ENCODE results near the gene CFD. TPM values are rescaled to one million over a fixed set of nuclear protein-coding genes. Genes with fewer than 3 reads are reported as not detected.

The CFD gene
- total RNA-seq, 4 donors from 2014 or later: 3.2 to 233 (median 50.2) TPM

DNA sequence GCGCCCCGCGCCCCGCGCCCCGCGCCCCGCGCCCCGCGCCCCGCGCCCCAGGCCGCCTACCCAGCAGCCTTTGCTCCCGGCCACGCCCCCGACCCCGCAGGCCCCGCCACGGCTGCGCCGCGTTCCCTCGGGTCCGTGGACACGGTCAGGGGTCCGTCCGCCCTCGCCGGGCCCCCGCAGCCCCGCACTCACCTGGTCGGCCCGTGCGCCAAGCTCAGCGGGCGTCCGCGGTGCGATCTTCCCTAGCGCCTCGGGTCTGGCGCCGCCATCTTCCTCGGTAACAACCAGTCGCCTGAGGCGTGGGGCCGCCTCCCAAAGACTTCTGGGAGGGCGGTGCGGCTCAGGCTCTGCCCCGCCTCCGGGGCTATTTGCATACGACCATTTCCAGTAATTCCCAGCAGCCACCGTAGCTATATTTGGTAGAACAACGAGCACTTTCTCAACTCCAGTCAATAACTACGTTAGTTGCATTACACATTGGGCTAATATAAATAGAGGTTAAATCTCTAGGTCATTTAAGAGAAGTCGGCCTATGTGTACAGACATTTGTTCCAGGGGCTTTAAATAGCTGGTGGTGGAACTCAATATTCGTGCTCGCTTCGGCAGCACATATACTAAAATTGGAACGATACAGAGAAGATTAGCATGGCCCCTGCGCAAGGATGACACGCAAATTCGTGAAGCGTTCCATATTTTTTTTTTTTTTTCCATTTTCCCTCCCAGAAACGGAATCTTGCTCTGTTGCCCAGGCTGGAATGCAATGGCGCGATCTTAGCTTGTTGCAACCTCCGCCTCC is 33.6 kb downstream of the CFD start, which contains the start of the genes MED16 and RNU6-9:
TSS of gene MED16 (minus strand) at position 294 of the 796 bp plus-strand sequence. CDS start 2,056 bp downstream, outside the sequence.
TSS of gene RNU6-9 (plus strand) at position 591 of the 796 bp plus-strand sequence.
- H3K4me3 ChIP-seq: peak within 1 kb of the TSS; percentile 70 to 89
- no peaks in the 10 kb centered on the region for H3K27me3 ChIP-seq
- no peaks in the 10 kb centered on the region for H3K36me3 ChIP-seq
- H3K27ac ChIP-seq: peak within 1 kb of the TSS; percentile 90 to 93
- no peaks in the 10 kb centered on the region for H3K4me1 ChIP-seq
- peak; percentile 72 to 77 for TF ChIP-seq POLR2A (IDR thresholded peaks at IDR 0.05)
- TF ChIP-seq, protein P1, sequence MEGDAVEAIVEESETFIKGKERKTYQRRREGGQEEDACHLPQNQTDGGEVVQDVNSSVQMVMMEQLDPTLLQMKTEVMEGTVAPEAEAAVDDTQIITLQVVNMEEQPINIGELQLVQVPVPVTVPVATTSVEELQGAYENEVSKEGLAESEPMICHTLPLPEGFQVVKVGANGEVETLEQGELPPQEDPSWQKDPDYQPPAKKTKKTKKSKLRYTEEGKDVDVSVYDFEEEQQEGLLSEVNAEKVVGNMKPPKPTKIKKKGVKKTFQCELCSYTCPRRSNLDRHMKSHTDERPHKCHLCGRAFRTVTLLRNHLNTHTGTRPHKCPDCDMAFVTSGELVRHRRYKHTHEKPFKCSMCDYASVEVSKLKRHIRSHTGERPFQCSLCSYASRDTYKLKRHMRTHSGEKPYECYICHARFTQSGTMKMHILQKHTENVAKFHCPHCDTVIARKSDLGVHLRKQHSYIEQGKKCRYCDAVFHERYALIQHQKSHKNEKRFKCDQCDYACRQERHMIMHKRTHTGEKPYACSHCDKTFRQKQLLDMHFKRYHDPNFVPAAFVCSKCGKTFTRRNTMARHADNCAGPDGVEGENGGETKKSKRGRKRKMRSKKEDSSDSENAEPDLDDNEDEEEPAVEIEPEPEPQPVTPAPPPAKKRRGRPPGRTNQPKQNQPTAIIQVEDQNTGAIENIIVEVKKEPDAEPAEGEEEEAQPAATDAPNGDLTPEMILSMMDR (IDR thresholded peaks at IDR 0.05): no peak
- intact Hi-C loops (cut with DNase I; ENCODE audit: low total_unique reads): no loop called here
- DNase-seq: peak; percentile 90 to 92
- no peaks in the 10 kb centered on the region for H3K9me3 ChIP-seq

DNA sequence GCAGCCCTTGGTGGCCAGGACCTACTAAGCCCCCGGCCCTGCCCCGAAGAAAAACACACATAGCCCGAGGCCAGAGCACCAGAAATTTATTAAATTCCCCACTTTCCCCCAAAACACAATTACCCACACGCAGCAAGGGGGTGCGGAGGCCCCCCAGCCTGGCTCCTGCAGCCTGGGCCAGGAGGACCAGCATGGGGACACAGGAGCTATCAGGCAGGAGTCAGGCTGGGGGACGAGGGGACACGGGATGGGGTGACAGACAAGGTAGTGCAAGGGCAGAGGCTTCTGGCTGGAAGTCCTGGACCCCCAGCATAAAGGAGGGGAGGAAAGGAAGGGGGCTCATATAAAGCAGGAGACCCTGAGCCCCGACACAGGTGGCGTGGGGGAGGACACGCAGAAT is 37.0 kb downstream of the CFD start:
- no peaks in the 10 kb centered on the region for H3K9me3 ChIP-seq
- H3K27ac ChIP-seq: no peak overlapping the region
- no peaks in the 10 kb centered on the region for H3K27me3 ChIP-seq
- DNase-seq: no peak
- no peak for TF ChIP-seq POLR2A (IDR thresholded peaks at IDR 0.05)
- TF ChIP-seq, protein P1 (IDR thresholded peaks at IDR 0.05): no peak
- intact Hi-C loops (cut with DNase I; ENCODE audit: low total_unique reads): no loop called here
- no peaks in the 10 kb centered on the region for H3K36me3 ChIP-seq
- H3K4me3 ChIP-seq: no peak overlapping the region
- H3K4me1 ChIP-seq: no peaks in the 10 kb centered on the region

DNA sequence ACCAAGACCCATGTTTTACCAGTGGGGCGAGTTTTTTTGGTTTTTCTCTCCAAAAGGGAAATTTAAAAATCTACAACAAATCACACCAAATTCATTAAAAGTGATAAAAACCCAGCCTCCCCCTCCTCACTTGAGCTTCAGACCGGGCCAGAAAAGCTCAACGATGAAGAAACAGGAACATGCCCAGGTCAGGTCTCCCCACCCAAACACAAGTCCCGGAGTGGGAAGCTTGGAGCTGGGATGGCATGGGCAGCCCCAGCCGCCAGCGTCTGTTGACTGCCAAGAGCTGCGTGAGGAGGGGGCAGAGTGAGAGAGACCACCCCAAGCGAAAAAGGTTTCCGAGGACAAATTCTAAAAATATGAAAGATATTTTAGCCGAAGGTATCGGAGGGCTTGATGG is 37.5 kb downstream of the CFD start:
- H3K4me3 ChIP-seq: no peak overlapping the region
- no peaks in the 10 kb centered on the region for H3K4me1 ChIP-seq
- TF ChIP-seq, protein P1 (IDR thresholded peaks at IDR 0.05): no peak
- no peak for TF ChIP-seq POLR2A (IDR thresholded peaks at IDR 0.05)
- H3K27me3 ChIP-seq: no peaks in the 10 kb centered on the region
- H3K27ac ChIP-seq: no peak overlapping the region
- intact Hi-C loops (cut with DNase I; ENCODE audit: low total_unique reads): no loop called here
- H3K9me3 ChIP-seq: no peaks in the 10 kb centered on the region
- no peaks in the 10 kb centered on the region for H3K36me3 ChIP-seq
- no peak for DNase-seq

DNA sequence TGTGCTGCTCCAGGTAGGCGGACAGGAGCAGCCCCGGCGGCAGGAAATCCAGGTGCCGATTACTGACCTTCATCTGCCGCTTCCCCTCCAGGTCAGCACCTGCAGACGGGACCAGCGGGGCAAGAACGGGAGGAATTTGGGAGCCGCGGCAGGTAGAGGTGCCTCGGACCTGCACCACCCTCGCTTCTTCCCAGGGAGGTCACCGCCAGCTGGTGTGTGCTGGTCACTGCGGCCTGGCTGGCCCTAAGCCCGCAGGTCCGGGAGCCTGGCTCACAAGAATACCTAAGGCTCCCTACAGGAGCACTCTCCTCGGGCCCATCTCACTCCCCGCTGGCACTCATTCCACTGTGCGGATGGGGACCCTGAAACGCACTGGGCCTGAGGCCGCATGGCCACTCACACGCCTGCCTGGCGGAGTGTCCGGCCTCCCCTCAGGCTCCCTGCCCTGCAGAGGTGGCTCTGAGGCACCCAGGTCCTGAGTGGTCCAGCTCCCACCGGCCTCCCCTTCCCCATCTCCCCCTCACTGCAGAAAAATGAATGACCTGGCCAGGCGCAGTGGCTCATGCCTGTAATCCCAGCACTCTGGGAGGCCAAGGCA is 38.1 kb downstream of the CFD start:
- Histone ChIP-seq H3K27ac (no peak overlapping the region), H3K36me3 (no peaks in the 10 kb centered on the region), H3K9me3 (no peaks in the 10 kb centered on the region), H3K4me1 (no peaks in the 10 kb centered on the region), H3K27me3 (no peaks in the 10 kb centered on the region), H3K4me3 (no peak overlapping the region)
- no peak for TF ChIP-seq POLR2A (IDR thresholded peaks at IDR 0.05)
- TF ChIP-seq, protein P1 (IDR thresholded peaks at IDR 0.05): no peak
- intact Hi-C loops (cut with DNase I; ENCODE audit: low total_unique reads): no loop called here
- no peak for DNase-seq

DNA sequence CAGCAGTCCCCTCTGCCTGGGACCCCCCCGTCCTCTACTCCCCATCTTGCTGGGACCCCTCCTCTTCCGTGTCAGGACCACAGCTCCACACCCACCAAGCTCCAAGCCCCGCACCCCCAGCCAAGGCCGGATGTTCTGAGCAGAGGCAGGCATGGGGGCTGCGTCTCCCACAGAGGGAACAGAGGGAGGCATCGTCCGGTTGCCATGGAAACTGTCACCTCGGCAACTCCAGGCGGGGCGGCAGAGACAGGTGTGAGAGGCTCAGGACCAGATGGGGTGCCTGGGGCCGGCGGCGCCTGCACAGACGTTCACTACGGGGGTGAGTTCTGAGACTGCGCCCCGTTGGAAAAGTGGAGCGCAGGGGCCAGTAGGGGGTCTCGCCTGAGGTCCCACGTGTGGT is 39.2 kb downstream of the CFD start:
- no peak for TF ChIP-seq POLR2A (IDR thresholded peaks at IDR 0.05)
- TF ChIP-seq, protein P1 (IDR thresholded peaks at IDR 0.05): no peak
- H3K9me3 ChIP-seq: no peaks in the 10 kb centered on the region
- H3K27ac ChIP-seq: no peak overlapping the region
- H3K4me3 ChIP-seq: no peak overlapping the region
- H3K27me3 ChIP-seq: no peaks in the 10 kb centered on the region
- no peak for DNase-seq
- intact Hi-C loops (cut with DNase I; ENCODE audit: low total_unique reads): no loop called here
- H3K36me3 ChIP-seq: no peaks in the 10 kb centered on the region
- H3K4me1 ChIP-seq: no peaks in the 10 kb centered on the region
